Stomach (tissue), 4 donors: Measurements from ENCODE around the gene FBXW7.

Experiments
- EP300 ChIP-seq: sonication (generic); formaldehyde crosslinking; IDR thresholded peaks from one replicate; pipeline ENCODE4 v1.6.1; 2017; ENCODE audit warnings: antibody characterized with exemption
- POLR2A ChIP-seq, 4 donors: fragments of 450-650 bp; IDR thresholded peaks; one replicate each; pipeline ENCODE4 v1.6.1; 2016; ENCODE audit warnings: antibody characterized with exemption in 4 of 4, control low read depth in 2 of 4, mild to moderate bottlenecking in 1 of 4, moderate library complexity in 1 of 4
- POLR2AphosphoS5 ChIP-seq, 3 donors: sonication (generic); formaldehyde crosslinking; IDR thresholded peaks; one replicate each; pipeline ENCODE4 v1.6.1; 2016; ENCODE audit warnings: antibody characterized with exemption in 3 of 3
- TF ChIP-seq, protein P1 (sequence below), 7 experiments: fragments of 450-650 bp in 4 of 7; fragments of 200-600 bp in 3 of 7; sonication (generic) in 3 of 7; IDR thresholded peaks; one replicate each; pipeline ENCODE4 v1.5.1; 2016 to 2019; ENCODE audit warnings: antibody characterized with exemption in 7 of 7, control low read depth in 2 of 7, mild to moderate bottlenecking in 1 of 7

- TF ChIP-seq EP300 (no peak), POLR2AphosphoS5 (IDR thresholded peaks at IDR 0.05) (no peak), POLR2A (IDR thresholded peaks at IDR 0.05) (no peak)
- TF ChIP-seq, protein P1, sequence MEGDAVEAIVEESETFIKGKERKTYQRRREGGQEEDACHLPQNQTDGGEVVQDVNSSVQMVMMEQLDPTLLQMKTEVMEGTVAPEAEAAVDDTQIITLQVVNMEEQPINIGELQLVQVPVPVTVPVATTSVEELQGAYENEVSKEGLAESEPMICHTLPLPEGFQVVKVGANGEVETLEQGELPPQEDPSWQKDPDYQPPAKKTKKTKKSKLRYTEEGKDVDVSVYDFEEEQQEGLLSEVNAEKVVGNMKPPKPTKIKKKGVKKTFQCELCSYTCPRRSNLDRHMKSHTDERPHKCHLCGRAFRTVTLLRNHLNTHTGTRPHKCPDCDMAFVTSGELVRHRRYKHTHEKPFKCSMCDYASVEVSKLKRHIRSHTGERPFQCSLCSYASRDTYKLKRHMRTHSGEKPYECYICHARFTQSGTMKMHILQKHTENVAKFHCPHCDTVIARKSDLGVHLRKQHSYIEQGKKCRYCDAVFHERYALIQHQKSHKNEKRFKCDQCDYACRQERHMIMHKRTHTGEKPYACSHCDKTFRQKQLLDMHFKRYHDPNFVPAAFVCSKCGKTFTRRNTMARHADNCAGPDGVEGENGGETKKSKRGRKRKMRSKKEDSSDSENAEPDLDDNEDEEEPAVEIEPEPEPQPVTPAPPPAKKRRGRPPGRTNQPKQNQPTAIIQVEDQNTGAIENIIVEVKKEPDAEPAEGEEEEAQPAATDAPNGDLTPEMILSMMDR (IDR thresholded peaks at IDR 0.05) = no peak
Observed at GRCh38 chr4:152563209-152563608, 27.3 kb upstream of the FBXW7 start.
